Measurements from ENCODE around the gene SPATS2L. TPM values are rescaled to one million over a fixed set of nuclear protein-coding genes. Genes with fewer than 3 reads are reported as not detected.

Gene SPATS2L
- total RNA-seq, 1 donor from 2014 or later: 192 TPM

DNA sequence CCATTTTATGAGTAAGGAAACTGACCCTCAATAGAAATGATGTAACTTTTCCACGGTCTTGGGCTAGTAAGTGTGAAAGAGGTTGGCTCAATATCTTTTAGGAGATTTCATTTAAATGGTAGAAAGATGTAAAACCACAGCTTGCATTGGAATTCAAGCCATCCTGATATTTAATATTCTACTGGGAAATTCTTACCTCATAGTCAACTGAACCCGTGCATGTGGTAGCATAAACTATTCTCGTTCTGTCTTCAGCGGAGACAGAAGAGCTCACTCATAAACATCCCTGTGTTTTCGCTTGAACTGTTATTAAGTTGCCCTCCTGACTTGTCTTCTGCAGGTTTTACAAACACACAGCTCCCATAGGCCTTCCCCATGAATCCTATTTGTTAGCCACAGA lies 8.5 kb upstream of the SPATS2L start:
- Histone ChIP-seq H3K9ac (ENCODE audit: low read length) (no peak overlapping the region), H3K4me3 (ENCODE audit: insufficient read depth, low read depth, low read length) (no peak overlapping the region), H2AFZ (ENCODE audit: low read depth, low read length) (no peak overlapping the region), H3K4me2 (ENCODE audit: low read length) (no peak overlapping the region), H3K27me3 (ENCODE audit: insufficient read depth, low read length) (no peaks in the 10 kb centered on the region), H3K36me3 (ENCODE audit: insufficient read depth, low read length) (no peaks in the 10 kb centered on the region), H3K27ac (ENCODE audit: low read depth, low read length) (no peak overlapping the region), H3K9me3 (ENCODE audit: insufficient read depth, low read depth, low read length) (no peaks in the 10 kb centered on the region), H4K20me1 (ENCODE audit: insufficient read depth, low read length) (no peaks in the 10 kb centered on the region), H3K79me2 (ENCODE audit: insufficient read depth, low read length) (no peaks in the 10 kb centered on the region), H3K4me1 (ENCODE audit: insufficient read depth, low read length) (peaks cover 21% of the 10 kb centered on the region)
- TF ChIP-seq EZH2 (IDR thresholded peaks at IDR 0.05; ENCODE audit: insufficient read depth, low read length): no peak
- TF ChIP-seq, protein P1, sequence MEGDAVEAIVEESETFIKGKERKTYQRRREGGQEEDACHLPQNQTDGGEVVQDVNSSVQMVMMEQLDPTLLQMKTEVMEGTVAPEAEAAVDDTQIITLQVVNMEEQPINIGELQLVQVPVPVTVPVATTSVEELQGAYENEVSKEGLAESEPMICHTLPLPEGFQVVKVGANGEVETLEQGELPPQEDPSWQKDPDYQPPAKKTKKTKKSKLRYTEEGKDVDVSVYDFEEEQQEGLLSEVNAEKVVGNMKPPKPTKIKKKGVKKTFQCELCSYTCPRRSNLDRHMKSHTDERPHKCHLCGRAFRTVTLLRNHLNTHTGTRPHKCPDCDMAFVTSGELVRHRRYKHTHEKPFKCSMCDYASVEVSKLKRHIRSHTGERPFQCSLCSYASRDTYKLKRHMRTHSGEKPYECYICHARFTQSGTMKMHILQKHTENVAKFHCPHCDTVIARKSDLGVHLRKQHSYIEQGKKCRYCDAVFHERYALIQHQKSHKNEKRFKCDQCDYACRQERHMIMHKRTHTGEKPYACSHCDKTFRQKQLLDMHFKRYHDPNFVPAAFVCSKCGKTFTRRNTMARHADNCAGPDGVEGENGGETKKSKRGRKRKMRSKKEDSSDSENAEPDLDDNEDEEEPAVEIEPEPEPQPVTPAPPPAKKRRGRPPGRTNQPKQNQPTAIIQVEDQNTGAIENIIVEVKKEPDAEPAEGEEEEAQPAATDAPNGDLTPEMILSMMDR (IDR thresholded peaks at IDR 0.05; ENCODE audit: insufficient read depth, low read depth, low read length): no peak
- H3K4me3 Mint-ChIP-seq (ENCODE audit: unreplicated experiment): no peak overlapping the region
- H3K36me3 Mint-ChIP-seq (ENCODE audit: low read depth, unreplicated experiment): no peaks in the 10 kb centered on the region
- no peak overlapping the region for H3K27ac Mint-ChIP-seq (ENCODE audit: unreplicated experiment)
- DNase-seq (ENCODE audit: low read depth) (no peak), FAIRE-seq (no peak)
- peaks cover 3% of the 10 kb centered on the region for H3K9me3 Mint-ChIP-seq (ENCODE audit: unreplicated experiment)
- H3K4me1 Mint-ChIP-seq (ENCODE audit: low read depth, unreplicated experiment): peaks cover 28% of the 10 kb centered on the region
- no peaks in the 10 kb centered on the region for H3K27me3 Mint-ChIP-seq (ENCODE audit: low read depth, unreplicated experiment)

DNA sequence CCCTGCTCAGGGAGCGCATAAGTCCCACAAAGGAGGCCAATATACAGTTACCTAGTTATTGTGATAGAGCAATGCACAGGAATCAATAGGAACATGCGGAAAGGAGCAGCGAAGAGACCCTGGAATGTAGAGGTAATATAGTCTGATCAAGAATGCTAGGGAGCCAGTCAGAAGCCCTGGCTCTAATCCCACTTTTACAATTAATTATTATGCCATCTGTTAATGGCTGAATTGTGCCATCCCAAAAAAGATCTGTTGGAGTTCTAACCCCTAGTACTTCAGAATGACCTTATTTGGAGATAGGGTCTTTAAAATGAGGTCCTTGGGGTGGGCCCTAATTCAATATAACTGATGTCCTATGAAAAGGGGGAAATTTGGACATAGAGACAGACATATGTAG lies 7.7 kb upstream of the SPATS2L start:
- Histone ChIP-seq H3K9ac (ENCODE audit: low read length) (no peak overlapping the region), H3K27ac (ENCODE audit: low read depth, low read length) (no peak overlapping the region), H3K4me1 (ENCODE audit: insufficient read depth, low read length) (peaks cover 26% of the 10 kb centered on the region), H3K79me2 (ENCODE audit: insufficient read depth, low read length) (no peaks in the 10 kb centered on the region), H3K36me3 (ENCODE audit: insufficient read depth, low read length) (no peaks in the 10 kb centered on the region), H3K4me3 (ENCODE audit: insufficient read depth, low read depth, low read length) (no peak overlapping the region), H2AFZ (ENCODE audit: low read depth, low read length) (no peak overlapping the region), H3K9me3 (ENCODE audit: insufficient read depth, low read depth, low read length) (no peaks in the 10 kb centered on the region), H3K27me3 (ENCODE audit: insufficient read depth, low read length) (no peaks in the 10 kb centered on the region), H3K4me2 (ENCODE audit: low read length) (no peak overlapping the region), H4K20me1 (ENCODE audit: insufficient read depth, low read length) (no peaks in the 10 kb centered on the region)
- Mint-ChIP-seq H3K36me3 (ENCODE audit: low read depth, unreplicated experiment) (no peaks in the 10 kb centered on the region), H3K27ac (ENCODE audit: unreplicated experiment) (no peak overlapping the region), H3K4me3 (ENCODE audit: unreplicated experiment) (no peak overlapping the region), H3K27me3 (ENCODE audit: low read depth, unreplicated experiment) (no peaks in the 10 kb centered on the region), H3K4me1 (ENCODE audit: low read depth, unreplicated experiment) (peaks cover 33% of the 10 kb centered on the region), H3K9me3 (ENCODE audit: unreplicated experiment) (peaks cover 3% of the 10 kb centered on the region)
- DNase-seq (ENCODE audit: low read depth) (no peak), FAIRE-seq (no peak)
- TF ChIP-seq, protein P1 (IDR thresholded peaks at IDR 0.05; ENCODE audit: insufficient read depth, low read depth, low read length): no peak
- TF ChIP-seq EZH2 (IDR thresholded peaks at IDR 0.05; ENCODE audit: insufficient read depth, low read length): no peak

DNA sequence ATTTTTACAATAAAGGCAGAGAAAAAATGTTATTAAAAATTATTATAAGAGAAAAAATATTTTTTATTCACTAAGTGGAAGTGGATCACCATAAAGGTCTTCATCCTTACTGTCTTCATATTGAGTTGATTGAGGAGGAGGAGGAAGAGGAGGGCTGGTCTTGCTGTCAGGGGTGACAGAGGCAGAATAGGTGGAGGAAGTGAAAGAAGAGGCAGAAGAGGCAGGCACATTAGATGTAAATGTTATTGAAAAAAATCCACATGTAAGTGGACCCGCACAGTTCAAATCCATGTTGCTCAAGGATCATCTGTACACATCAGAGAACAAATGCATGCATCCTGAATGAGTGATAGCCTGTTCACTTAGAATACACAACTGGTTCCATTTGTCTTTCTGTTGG lies 6.4 kb upstream of the SPATS2L start:
- H3K27ac ChIP-seq (ENCODE audit: low read depth, low read length): no peak overlapping the region
- no peak overlapping the region for H3K4me3 ChIP-seq (ENCODE audit: insufficient read depth, low read depth, low read length)

More for the DNA sequence above, 6.4 kb upstream of the SPATS2L start:
- H3K27me3 ChIP-seq (ENCODE audit: insufficient read depth, low read length): no peaks in the 10 kb centered on the region
- H3K9me3 Mint-ChIP-seq (ENCODE audit: unreplicated experiment): peaks cover 3% of the 10 kb centered on the region
- no peak for FAIRE-seq
- no peak overlapping the region for H3K27ac Mint-ChIP-seq (ENCODE audit: unreplicated experiment)
- DNase-seq (ENCODE audit: low read depth): no peak
- H3K9me3 ChIP-seq (ENCODE audit: insufficient read depth, low read depth, low read length): no peaks in the 10 kb centered on the region
- H3K4me1 Mint-ChIP-seq (ENCODE audit: low read depth, unreplicated experiment): peaks cover 33% of the 10 kb centered on the region
- H3K79me2 ChIP-seq (ENCODE audit: insufficient read depth, low read length): no peaks in the 10 kb centered on the region
- H3K27me3 Mint-ChIP-seq (ENCODE audit: low read depth, unreplicated experiment): no peaks in the 10 kb centered on the region
- H3K4me2 ChIP-seq (ENCODE audit: low read length): no peak overlapping the region
- peaks cover 26% of the 10 kb centered on the region for H3K4me1 ChIP-seq (ENCODE audit: insufficient read depth, low read length)
- no peak overlapping the region for H2AFZ ChIP-seq (ENCODE audit: low read depth, low read length)
- H3K36me3 ChIP-seq (ENCODE audit: insufficient read depth, low read length): no peaks in the 10 kb centered on the region
- H3K4me3 Mint-ChIP-seq (ENCODE audit: unreplicated experiment): no peak overlapping the region
- no peaks in the 10 kb centered on the region for H4K20me1 ChIP-seq (ENCODE audit: insufficient read depth, low read length)
- no peak overlapping the region for H3K9ac ChIP-seq (ENCODE audit: low read length)
- TF ChIP-seq, protein P1 (IDR thresholded peaks at IDR 0.05; ENCODE audit: insufficient read depth, low read depth, low read length): no peak
- no peak for TF ChIP-seq EZH2 (IDR thresholded peaks at IDR 0.05; ENCODE audit: insufficient read depth, low read length)
- H3K36me3 Mint-ChIP-seq (ENCODE audit: low read depth, unreplicated experiment): no peaks in the 10 kb centered on the region
